Activated CD8-positive, alpha-beta memory T cell treated with anti-CD3 and anti-CD28 coated beads, Interleukin-2, amount 50 U/mL, for 24 hours (primary cell): Measurements from ENCODE around the gene CCN6.
"Not testable (repeated sequence)": the region's sequence is repeated elsewhere in the genome, so short reads cannot be mapped to it uniquely, and the experiment has no call there.

Experiments
- DNase-seq: peaks from one replicate; pipeline ENCODE4 v3.0.0-alpha.2; 2020; ENCODE audit errors: extremely low read depth

CCN6 gene

DNA sequence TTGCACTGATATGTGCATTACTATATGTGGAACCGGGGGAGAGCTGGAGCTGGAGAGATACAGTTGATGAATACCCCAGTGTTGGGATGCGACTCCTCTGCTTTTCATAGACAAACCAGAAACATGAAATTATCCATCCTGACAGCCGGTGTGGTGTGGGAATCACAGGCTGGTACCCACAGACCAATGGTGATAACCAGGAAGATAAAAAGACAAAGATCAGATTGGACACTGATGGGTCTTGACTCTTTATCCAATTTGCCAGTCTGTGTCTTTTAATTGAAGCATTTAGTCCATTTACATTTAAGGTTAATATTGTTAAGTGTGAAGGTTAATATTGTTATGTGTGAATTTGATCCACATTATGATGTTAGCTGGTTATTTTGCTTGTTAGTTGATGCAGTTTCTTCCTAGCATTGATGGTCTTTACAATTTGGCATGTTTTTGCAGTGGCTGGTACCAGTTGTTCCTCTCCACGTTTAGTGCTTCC is 2.6 kb upstream of the CCN6 start:
- not testable (repeated sequence) for DNase-seq

- DNase-seq, result no peak
Observed at GRCh38 chr6:112054555-112055190, 769 bp downstream of the CCN6 start.

- DNase-seq, result no peak
Observed at GRCh38 chr6:112058243-112059032, 4.5 kb downstream of the CCN6 start.

DNA sequence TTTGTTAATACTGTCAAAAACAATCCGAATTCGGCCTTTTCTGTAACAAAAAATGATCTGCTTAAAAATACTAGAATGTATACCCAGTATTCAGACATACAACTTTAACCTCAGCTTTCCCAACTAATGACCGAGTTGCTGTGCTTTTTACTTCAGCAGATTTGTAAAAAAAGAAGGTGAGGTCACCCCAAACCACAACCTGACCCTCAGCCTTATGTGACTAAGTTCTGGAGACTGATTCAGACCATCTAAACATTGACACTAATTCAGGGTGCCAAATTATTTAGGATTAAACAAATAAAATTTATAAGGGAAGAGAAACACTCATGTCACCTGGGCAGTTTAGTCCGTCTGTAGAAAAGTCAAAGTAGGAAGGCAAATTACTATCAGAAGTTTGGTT is 7.7 kb downstream of the CCN6 start:
- no peak for DNase-seq

DNA sequence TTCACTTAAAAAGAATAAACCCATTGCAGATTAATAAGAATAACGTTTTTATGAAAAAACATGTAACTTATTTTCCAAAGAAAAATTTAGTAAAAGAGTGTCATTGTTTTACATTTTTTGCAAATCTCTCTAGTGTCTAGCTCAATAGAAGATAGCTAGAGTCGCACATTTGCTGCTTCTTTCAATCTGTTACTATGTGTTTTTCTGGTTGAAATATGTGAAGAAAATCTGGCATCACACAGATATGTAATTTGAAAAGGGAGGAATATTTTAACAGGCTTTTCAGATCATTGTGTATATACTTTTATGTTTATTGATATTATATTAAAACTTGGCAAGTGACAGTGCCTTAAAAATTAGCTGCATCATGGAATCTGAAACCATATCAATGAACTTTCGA is 9.1 kb downstream of the CCN6 start:
- DNase-seq, result no peak

DNA sequence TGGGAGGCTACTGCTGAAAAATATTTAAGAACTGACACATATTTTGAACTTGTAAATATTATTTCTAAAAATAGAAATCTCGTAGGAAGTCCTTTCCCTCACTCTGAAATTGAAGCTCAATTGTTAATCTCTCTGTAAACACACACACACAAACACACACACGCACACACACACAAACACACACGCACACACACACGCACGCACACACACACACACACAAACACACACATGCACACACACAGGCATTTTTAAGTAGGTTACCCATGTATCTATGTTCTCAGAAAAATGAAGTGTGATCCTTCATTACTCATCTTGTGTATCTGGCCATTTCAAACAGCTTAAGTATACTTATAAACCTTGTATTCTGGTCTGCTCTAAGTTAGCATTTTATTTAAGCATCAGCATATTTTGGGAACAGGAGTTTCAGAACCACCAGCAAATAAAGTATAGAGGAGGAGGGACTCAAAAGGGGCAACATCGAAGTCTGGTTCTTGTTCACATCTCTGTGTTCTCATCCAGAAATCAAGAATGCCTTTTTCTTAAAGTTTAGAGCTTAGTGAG is 11.6 kb downstream of the CCN6 start:
- DNase-seq, result no peak

DNA sequence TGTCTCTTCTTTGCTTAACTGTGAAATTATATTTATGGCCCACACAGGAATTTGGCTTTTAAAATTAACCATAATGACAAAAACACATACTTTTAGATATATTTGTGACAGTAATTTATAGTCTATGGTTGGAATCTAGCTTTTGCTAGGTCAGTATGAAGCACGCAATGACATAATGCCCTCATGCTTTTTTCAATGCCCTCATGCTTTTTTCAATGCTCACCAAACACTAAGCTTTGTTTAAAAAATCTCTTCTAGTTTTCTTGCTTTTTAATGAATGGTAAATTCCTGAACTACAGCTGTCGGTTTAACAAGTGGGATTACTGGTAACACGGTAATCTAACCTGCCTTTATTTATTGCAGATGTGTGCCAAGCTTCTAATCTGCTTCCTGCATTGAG is 12.7 kb downstream of the CCN6 start:
- DNase-seq, result no peak

DNA sequence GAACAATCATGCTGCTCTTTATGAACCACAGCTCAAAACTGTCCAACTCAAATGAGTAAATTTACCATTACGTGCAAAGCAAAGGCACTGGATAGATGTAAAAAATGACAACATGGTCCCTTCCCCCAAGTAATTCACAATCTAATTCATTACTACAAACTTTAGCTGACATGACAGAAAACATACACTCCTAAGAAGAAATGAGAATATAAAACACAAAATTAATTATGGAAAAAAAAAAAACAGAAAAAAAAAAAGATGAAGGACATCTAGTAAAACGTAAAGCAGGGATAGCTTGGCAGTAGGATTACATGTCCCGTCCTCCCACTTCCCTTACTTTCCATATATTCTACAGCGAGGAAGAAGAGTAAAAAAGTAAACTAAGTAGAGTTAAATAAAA is 27.7 kb downstream of the CCN6 start:
- no peak for DNase-seq

DNA sequence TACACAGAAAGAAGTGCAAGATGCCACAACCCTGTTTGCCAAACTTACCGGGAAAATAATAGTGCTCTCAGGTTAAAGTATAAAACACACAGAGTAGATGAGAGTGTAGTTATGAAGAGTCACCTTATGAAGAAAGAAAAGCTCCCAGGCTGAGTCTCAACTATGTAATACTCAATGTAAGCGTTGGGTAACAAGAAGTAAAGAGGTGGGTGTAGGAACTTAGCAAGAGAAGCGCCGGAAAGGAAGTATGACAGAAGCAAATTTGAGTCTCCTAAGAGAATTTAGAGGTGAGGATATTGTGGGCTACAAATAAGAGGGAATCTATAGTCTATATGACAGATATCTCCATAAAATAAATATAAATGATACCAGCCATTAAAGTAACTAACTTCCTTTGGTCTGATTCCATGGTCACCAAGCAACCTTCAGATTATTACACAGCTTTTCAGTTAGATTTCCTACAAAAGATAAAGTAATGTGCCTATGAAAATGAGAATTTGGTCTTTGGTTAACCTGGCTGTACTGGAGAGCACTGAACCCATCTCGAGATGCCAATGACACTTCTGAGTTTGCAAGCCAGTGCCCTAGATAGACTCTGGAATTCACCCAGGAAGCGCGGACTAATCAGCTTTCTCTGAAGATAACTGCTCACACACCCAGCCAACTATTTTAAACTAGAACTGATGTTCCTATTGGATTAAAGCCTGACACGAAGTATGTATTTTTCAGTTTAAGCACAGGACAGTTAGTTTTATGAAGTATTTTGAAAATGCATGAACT is 31.6 kb downstream of the CCN6 start:
- DNase-seq, result no peak

DNA sequence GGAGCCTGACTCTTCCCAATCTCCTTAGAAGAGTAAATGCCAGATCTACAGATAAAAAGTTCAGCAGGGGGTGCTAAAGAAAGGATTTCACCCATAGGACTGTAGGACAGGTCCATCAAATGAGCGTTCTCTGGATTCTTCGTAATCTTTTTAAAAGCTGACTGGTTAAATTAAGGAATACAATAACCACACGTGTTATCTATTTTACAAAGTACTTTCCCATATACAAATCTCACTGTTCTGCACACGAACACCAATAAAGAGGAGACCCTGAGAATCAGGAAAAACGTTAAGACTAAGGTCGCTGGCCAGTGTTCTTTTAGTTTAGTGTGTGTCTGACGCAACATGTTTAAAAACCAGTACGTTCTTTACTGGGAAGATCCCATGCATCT is 32.8 kb downstream of the CCN6 start:
- no peak for DNase-seq

- peak; percentile 75 for DNase-seq
Observed at GRCh38 chr6:112087136-112087911, 33.4 kb downstream of the CCN6 start, which contains the start of the genes FAM229B and TUBE1. Gene FAM229B, plus strand, starts transcription at chr6:112087591. Its CDS starts 11,693 bp downstream, at chr6:112099284. Gene TUBE1, minus strand, starts transcription at chr6:112087482. Its CDS starts 48 bp downstream, at chr6:112087434.

DNA sequence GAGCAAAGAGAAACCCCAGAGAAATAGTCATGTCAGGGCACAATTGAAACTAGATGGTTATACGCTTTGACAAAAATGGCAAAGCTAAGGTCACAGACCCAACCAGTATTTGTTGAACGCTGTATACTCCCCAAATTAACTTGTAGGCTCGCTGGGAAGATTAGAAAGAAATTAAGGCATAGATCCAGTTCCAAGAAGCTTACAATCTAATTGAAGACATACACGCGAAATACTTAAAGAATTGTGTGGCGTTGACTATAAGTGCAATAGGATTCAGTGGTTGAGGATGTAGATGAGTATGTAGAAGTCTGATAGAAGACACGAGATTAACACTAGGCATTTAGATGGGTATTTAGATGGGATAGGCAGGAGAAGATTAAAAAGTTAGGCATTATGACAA is 34.0 kb downstream of the CCN6 start:
- DNase-seq, result no peak

DNA sequence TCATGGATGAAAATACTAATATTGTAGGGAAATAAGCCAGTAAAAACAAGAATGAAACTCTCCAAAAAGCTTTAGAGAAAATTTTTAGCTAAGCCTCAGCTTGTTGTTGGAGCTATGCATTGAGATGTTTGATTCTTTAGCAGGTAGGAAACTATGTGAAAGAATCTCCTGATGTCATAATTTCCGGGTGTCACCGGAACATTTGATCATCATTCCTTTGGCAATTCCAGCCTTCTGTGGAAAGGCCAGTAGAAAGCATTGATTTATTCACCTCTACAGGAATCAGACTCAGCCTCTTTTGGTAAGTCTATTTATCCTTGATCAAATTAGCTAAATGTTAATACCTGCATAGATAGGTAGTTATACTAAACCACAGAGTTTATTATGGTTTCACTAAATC is 43.0 kb downstream of the CCN6 start:
- DNase-seq, result no peak

- no peak for DNase-seq
Observed at GRCh38 chr6:112100561-112100960, 46.7 kb downstream of the CCN6 start.

DNA sequence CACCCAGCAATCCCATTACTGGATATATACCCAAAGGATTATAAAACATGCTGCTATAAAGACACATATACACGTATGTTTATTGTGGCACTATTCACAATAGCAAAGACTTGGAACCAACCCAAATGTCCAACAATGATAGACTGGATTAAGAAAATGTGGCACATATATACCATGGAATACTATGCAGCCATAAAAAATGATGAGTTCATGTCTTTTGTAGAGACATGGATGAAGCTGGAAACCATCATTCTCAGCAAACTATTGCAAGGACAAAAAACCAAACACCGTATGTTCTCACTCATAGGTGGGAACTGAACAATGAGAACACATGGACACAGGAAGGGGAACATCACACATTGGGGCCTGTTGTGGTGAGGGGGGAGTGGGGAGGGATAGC is 52.1 kb downstream of the CCN6 start:
- DNase-seq, result not testable (repeated sequence)

DNA sequence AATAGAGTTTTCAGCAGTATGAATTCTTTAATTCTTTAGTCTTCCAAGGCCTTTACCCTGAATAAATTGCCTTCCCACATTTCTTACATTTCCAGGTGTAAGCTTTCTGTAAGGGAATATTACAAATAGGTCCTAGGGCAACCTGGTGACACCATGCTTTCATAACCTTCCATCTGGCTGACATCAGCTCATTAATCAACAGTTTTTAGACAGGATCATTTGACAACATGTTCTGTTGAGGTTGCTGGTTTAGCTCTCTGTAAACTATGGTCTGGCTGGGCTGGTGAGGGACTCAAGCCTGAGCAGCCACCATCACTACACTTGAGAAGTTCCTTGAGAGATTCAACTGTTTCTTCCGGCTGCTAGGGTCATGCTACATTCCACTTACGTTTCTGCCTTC is 52.7 kb downstream of the CCN6 start:
- no peak for DNase-seq

- DNase-seq, result no peak
Observed at GRCh38 chr6:112109262-112109661, 55.4 kb downstream of the CCN6 start.

- DNase-seq, result no peak
Observed at GRCh38 chr6:112113431-112113830, 59.5 kb downstream of the CCN6 start.

GRCh38 chr6:112113918-112114317 is 60.0 kb downstream of the CCN6 start:
- DNase-seq, result no peak

DNA sequence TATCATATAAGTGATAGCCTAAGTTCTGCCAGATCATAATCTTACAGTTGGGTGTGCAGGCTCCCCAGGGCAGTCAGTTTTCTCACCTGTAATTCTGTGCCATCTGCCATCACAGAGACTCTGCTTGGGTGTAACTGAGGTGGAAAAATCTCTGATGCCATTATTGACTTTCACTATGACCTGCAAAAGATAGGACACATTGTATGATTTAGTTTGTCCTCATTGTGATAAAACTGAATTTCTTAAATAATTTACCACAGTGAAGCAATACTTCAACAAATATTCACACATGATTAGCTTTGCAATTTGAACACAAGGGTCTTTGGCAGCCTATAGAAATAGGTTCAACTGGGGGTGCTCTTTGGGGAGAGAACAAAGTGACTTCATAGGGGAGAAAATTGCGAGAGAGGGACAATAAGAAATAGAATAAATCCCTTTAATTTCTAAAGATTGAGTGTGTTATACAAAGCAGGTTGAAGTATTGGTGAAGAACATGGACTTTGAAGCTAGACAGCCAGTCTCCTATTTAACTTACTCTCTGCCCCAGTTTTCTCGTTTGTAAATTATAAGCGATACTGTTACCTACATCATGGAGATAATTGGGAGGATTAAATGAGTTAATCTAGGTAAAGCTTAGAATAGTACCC is 60.8 kb downstream of the CCN6 start:
- DNase-seq, result no peak

DNA sequence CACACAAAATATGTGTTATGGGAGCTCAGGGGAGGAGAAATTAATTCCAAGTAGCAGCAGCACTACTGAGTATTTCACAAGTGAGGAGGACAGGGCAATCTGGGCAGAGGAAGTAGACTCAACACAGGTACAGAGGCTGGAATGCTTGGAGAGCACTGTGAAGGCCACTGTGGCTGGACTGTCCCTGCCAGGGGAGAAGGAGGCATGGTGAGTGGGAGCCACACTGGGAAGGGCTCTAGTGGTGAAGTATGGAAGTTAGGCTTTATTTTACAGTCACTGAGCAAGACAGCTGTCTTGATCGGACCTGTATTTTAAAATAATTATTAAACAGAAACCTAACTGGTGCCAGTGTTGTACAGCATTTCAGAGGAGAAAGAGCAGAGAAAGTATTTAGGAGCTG is 62.3 kb downstream of the CCN6 start:
- DNase-seq, result no peak
